SK-N-SH (cell line): ENCODE data around the gene TNFAIP1. TPM values are rescaled to one million over a fixed set of nuclear protein-coding genes. Genes with fewer than 3 reads are reported as not detected.

Source experiments
- CTCF ChIA-PET: fragments of 300-600, 350-600 bp; formaldehyde crosslinking; extraction: SDS; loops from one replicate; lab custom pipeline; 2021; lab: Yijun Ruan, JAX
- POLR2A ChIA-PET: fragments of 350-600 bp; sonication (Branson Sonifier 250); formaldehyde crosslinking; extraction: SDS; loops from one replicate; lab custom pipeline; 2020; ENCODE audit warnings: antibody characterized with exemption, inconsistent platforms; lab: Yijun Ruan, JAX
- DNase-seq: peaks from one replicate; pipeline ENCODE4 v3.0.0; 2012
- H2AFZ ChIP-seq: fragments of 200-600 bp; sonication (generic); 2 replicates; pipeline ENCODE4 v1.8.1; 2016; ENCODE audit warnings: antibody characterized with exemption, mild to moderate bottlenecking, low read depth
- H3F3A ChIP-seq: fragments of 200-600 bp; sonication (generic); replicated peaks from 2 replicates; pipeline ENCODE3; 2016; ENCODE audit warnings: antibody characterized with exemption, mild to moderate bottlenecking; ENCODE audit not compliant: insufficient read depth
- H3K27ac ChIP-seq, 2 experiments: fragments of 200-500 bp in 1 of 2; fragments of 200-600 bp in 1 of 2; sonication (Bioruptor generic) in 1 of 2; sonication (generic), shearing (Covaris generic) in 1 of 2; 2 replicates each; pipeline versions ENCODE4 v1.5.1 to v1.6.1; 2014 to 2016; ENCODE audit warnings: low read depth in 2 of 2, inconsistent platforms in 1 of 2, low read length in 1 of 2, mild to moderate bottlenecking in 1 of 2, mixed read lengths in 1 of 2
- H3K27me3 ChIP-seq: fragments of 200-600 bp; sonication (generic), shearing (Covaris generic); 2 replicates; pipeline ENCODE4 v1.6.1; 2016; ENCODE audit warnings: mixed run types; ENCODE audit not compliant: insufficient read depth
- H3K36me3 ChIP-seq, 2 experiments: fragments of 200-500 bp in 1 of 2; fragments of 200-600 bp in 1 of 2; sonication (Bioruptor generic) in 1 of 2; sonication (generic) in 1 of 2; replicated peaks in 1 of 2; 2 replicates each; pipeline versions ENCODE3 to v1.5.1; 2014 to 2016; ENCODE audit warnings: low read length in 1 of 2, mild to moderate bottlenecking in 1 of 2; ENCODE audit not compliant: insufficient read depth in 2 of 2, control insufficient read depth in 1 of 2
- H3K4me1 ChIP-seq, 2 experiments: fragments of 200-500 bp in 1 of 2; fragments of 200-600 bp in 1 of 2; sonication (Bioruptor generic) in 1 of 2; sonication (generic), shearing (Covaris generic) in 1 of 2; 2 replicates each; pipeline versions ENCODE4 v1.5.1 to v1.6.1; 2014 to 2016; ENCODE audit warnings: low read depth in 1 of 2, low read length in 1 of 2, mixed run types in 1 of 2; ENCODE audit not compliant: insufficient read depth in 2 of 2, control insufficient read depth in 1 of 2
- H3K4me2 ChIP-seq: fragments of 200-600 bp; sonication (generic), shearing (Covaris generic); 2 replicates; pipeline ENCODE4 v1.6.1; 2017; ENCODE audit warnings: mixed run types
- H3K4me3 ChIP-seq, 2 experiments: fragments of 200-500 bp in 1 of 2; fragments of 200-600 bp in 1 of 2; sonication (Bioruptor generic) in 1 of 2; sonication (generic), shearing (Covaris generic) in 1 of 2; 2 replicates each; pipeline versions ENCODE4 v1.5.1 to v1.8.1; 2014 to 2016; ENCODE audit warnings: low read depth in 2 of 2, inconsistent platforms in 1 of 2, low read length in 1 of 2, mild to moderate bottlenecking in 1 of 2, mixed read lengths in 1 of 2, moderate library complexity in 1 of 2
- H3K79me2 ChIP-seq: fragments of 200-600 bp; sonication (generic); 2 replicates; pipeline ENCODE4 v1.8.1; 2017; ENCODE audit warnings: mild to moderate bottlenecking; ENCODE audit not compliant: insufficient read depth
- H3K9ac ChIP-seq: fragments of 200-600 bp; sonication (generic); 2 replicates; pipeline ENCODE4 v1.6.1; 2017; ENCODE audit warnings: mixed run types
- H3K9me2 ChIP-seq: fragments of 200-600 bp; sonication (generic); 2 replicates; pipeline ENCODE4 v1.6.1; 2017; ENCODE audit warnings: mixed run types
- H3K9me3 ChIP-seq: fragments of 200-600 bp; sonication (generic); 2 replicates; pipeline ENCODE4 v1.6.1; 2017; ENCODE audit warnings: mixed run types, mild to moderate bottlenecking, moderate library complexity
- H4K20me1 ChIP-seq: fragments of 200-600 bp; sonication (generic); 2 replicates; pipeline ENCODE4 v1.6.1; 2017; ENCODE audit warnings: mild to moderate bottlenecking, mixed run types; ENCODE audit not compliant: insufficient read depth
- CHD2 ChIP-seq: fragments of 150-350 bp; IDR thresholded peaks from 2 replicates; pipeline ENCODE4 v1.6.1; 2018; ENCODE audit warnings: low read length; ENCODE audit not compliant: partially characterized antibody
- ELF1 ChIP-seq: IDR thresholded peaks from 2 replicates; pipeline ENCODE4 v1.4.0; 2012
- FOXM1 ChIP-seq: IDR thresholded peaks from 2 replicates; pipeline ENCODE4 v1.4.0; 2012; ENCODE audit warnings: low read depth, mild to moderate bottlenecking
- MXI1 ChIP-seq: IDR thresholded peaks from 2 replicates; pipeline ENCODE4 v1.6.1; 2012; ENCODE audit warnings: mild to moderate bottlenecking, low read depth, low read length, improper control_type of control experiment
- NRF1 ChIP-seq: IDR thresholded peaks from 2 replicates; pipeline ENCODE4 v1.6.1; 2012; ENCODE audit warnings: low read depth, mild to moderate bottlenecking, low read length
- POLR2AphosphoS5 ChIP-seq: IDR thresholded peaks from 2 replicates; pipeline ENCODE4 v1.6.1; 2012; ENCODE audit warnings: low read depth, low read length
- SIN3A ChIP-seq: IDR thresholded peaks from 2 replicates; pipeline ENCODE4 v1.6.1; 2012; ENCODE audit warnings: low read depth, mild to moderate bottlenecking, low read length, moderate library complexity, borderline replicate concordance
- TAF1 ChIP-seq: IDR thresholded peaks from 2 replicates; pipeline ENCODE4 v1.6.1; 2012; ENCODE audit warnings: low read depth, mild to moderate bottlenecking, low read length, moderate library complexity, borderline replicate concordance
- TCF12 ChIP-seq: IDR thresholded peaks from 2 replicates; pipeline ENCODE4 v1.4.0; 2012
- TEAD4 ChIP-seq: IDR thresholded peaks from 2 replicates; pipeline ENCODE4 v1.4.0; 2012; ENCODE audit warnings: mild to moderate bottlenecking, borderline replicate concordance; ENCODE audit not compliant: insufficient read depth
- USF1 ChIP-seq: IDR thresholded peaks from 2 replicates; pipeline ENCODE4 v1.4.0; 2012; ENCODE audit warnings: low read depth, borderline replicate concordance
- USF2 ChIP-seq: fragments of 150-350 bp; IDR thresholded peaks from 2 replicates; pipeline ENCODE4 v1.6.1; 2017; ENCODE audit warnings: antibody characterized with exemption, low read length, low read depth, borderline replicate concordance
- WGBS: methylation state at CpG from one replicate; pipeline ENCODE4 v1.1.6; 2017; ENCODE audit warnings: low lambda C conversion rate; 5-methylcytosine and 5-hydroxymethylcytosine counted together
- polyA plus RNA-seq, 3 experiments: library from polyadenylated mRNA; depleted of rRNA; stranded (reverse); fragments of >200 nt; gene quantifications; 2 replicates each; pipeline ENCODE4 v1.2.3, GENCODE V29; 2012

TNFAIP1 gene
- polyA plus RNA-seq, 1 of the 3 experiments (the other 2 are of a cell fraction), result 52.0 TPM

- WGBS, result under 1% methylated on average over 29 of the region's 80 CpGs
- H3K79me2 ChIP-seq, result peaks cover 39% of the 10 kb centered on the region
- H3F3A ChIP-seq, result peaks cover 15% of the 10 kb centered on the region
- peaks cover 31% of the 10 kb centered on the region for H4K20me1 ChIP-seq
- H3K4me1 ChIP-seq, result peaks cover 15 to 28% of the 10 kb centered on the region in 2 experiments
- peak within 1 kb of the TSS; percentile 60 to 84 for H3K4me3 ChIP-seq
- POLR2A ChIA-PET, result interaction anchor here (0.9 to 4.5 kb wide), 5 partner anchors 11 to 117 kb away, joined by 3 to 34 read pairs (median 3); partner anchors contain the start of genes IFT20, POLDIP2 and TNFAIP1
- TF ChIP-seq FOXM1, result no peak
- peak; percentile 36 for TF ChIP-seq CHD2
- TF ChIP-seq TAF1, result peak; percentile 20; the same call in 1 of the 2 replicates
- TF ChIP-seq USF1, result peak; percentile 95
- TF ChIP-seq TCF12, result no peak
- peak; percentile 34 for TF ChIP-seq POLR2AphosphoS5
- peak; percentile 78 for TF ChIP-seq MXI1
- peak; percentile 83 for TF ChIP-seq USF2
- peak; percentile 70 for TF ChIP-seq NRF1
- TF ChIP-seq TEAD4, result no peak
- H2AFZ ChIP-seq, result peak within 1 kb of the TSS; percentile 82
- peak within 1 kb of the TSS; percentile 96 for H3K4me2 ChIP-seq
- no peaks in the 10 kb centered on the region for H3K9me3 ChIP-seq
- H3K36me3 ChIP-seq, result no peaks in the 10 kb centered on the region
- CTCF ChIA-PET, result interaction anchor here (1.4 kb wide), 1 partner anchor 45 kb away, joined by 3 read pairs; no protein-coding TSS in a partner anchor
- H3K9ac ChIP-seq, result peak within 1 kb of the TSS; percentile 81
- no peaks in the 10 kb centered on the region for H3K27me3 ChIP-seq
- DNase-seq, result peak; percentile 98
- no peaks in the 10 kb centered on the region for H3K9me2 ChIP-seq
- H3K27ac ChIP-seq, result peak within 1 kb of the TSS; percentile 73 to 90
Measured at GRCh38 chr17:28371245-28372202, 36.0 kb downstream of the TNFAIP1 start, which contains the start of gene SARM1. SARM1 (plus strand) TSS chr17:28371694; CDS start chr17:28372033, 339 bp downstream.

GRCh38 chr17:28372203-28372944, 36.8 kb downstream of the TNFAIP1 start:
- TF ChIP-seq ELF1, result no peak
- peak; percentile 8; the same call in 1 of the 2 replicates for TF ChIP-seq SIN3A
- TF ChIP-seq, all 33 proteins: peak for 1
- peak overlapping the region; percentile 60 to 84 for H3K4me3 ChIP-seq
- peaks cover 0 to 3% of the 10 kb centered on the region in 2 experiments for H3K36me3 ChIP-seq
- peak overlapping the region; percentile 96 for H3K4me2 ChIP-seq
- peaks cover 45% of the 10 kb centered on the region for H3K79me2 ChIP-seq
- H3F3A ChIP-seq, result peaks cover 15% of the 10 kb centered on the region
- peak; percentile 67 for DNase-seq
- H3K9me3 ChIP-seq, result no peaks in the 10 kb centered on the region
- H3K27ac ChIP-seq, result peak overlapping the region; percentile 73 to 90
- 38% methylated on average over 12 of the region's 53 CpGs for WGBS
- peak overlapping the region; percentile 82 for H2AFZ ChIP-seq
- CTCF ChIA-PET, result no interaction called here
- H3K27me3 ChIP-seq, result no peaks in the 10 kb centered on the region
- H3K9me2 ChIP-seq, result no peaks in the 10 kb centered on the region
- H3K4me1 ChIP-seq, result peaks cover 15 to 28% of the 10 kb centered on the region in 2 experiments
- POLR2A ChIA-PET, result interaction anchor here (1.4 to 4.5 kb wide), 2 partner anchors 15 to 33 kb away, joined by 3 to 34 read pairs; partner anchors contain the start of gene POLDIP2
- H4K20me1 ChIP-seq, result peaks cover 32% of the 10 kb centered on the region
- H3K9ac ChIP-seq, result peak overlapping the region; percentile 81
